ENCODE data around the gene NECTIN4. TPM values are rescaled to one million over a fixed set of nuclear protein-coding genes. Genes with fewer than 3 reads are reported as not detected.

NECTIN4 gene
- total RNA-seq, 3 donors from 2014 or later: 1.6 to 5.4 (median 4.6) TPM

DNA sequence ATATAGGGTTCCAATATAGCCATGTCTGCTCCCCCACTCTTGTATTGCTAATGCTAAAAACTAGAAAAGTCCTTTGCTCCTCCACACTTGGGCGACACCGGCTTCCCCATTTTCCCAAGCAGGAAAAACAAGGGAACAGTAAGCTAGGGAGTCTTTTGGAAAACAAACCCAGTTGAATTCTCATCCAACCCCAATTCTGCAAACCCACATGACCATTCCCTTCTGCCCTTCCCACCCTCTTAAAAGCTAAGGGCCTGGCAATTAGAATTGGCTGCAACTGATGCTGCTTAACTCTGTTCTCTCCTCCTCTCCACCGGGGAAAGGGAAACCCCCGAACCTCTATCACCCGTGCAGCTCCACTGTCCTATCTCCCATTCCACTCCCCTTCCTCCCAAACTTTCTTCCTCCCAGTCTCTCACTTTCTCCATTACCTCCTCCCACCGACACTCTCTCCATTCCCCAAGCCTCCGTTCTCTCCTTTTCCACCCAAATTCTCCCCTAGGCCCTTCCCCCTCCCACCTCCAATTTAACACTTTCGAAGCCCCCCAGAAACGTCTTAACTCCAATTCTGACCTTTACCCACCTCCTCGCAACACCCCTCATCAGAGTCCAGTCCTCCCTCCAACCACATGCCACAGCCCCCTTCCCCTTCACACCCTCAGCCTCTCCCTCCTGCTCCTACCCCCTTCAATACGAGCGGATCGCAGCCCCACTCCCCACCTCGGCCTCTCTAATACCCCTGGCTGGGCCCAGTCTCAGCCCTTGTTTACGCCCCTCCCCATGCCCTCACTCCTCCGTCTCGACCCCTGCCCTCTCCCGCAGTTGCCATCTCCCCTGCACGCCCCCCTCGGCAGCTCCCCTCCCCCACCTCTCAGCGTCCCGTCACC is 42.4 kb upstream of the NECTIN4 start:
- peak overlapping the region; percentile 49 for H3K4me3 ChIP-seq
- no peaks in the 10 kb centered on the region for H3K36me3 ChIP-seq (ENCODE audit: low read depth)
- TF ChIP-seq CTCF (IDR thresholded peaks at IDR 0.05): no peak
- peak in 1 of 3 donors; percentile 21 for DNase-seq
- no peak for ATAC-seq
- intact Hi-C loops (cut with DNase I, micrococcal nuclease): no loop called here
- no peaks in the 10 kb centered on the region for H3K9me3 ChIP-seq
- H3K4me1 ChIP-seq (ENCODE audit: low read depth): peaks cover 16% of the 10 kb centered on the region

DNA sequence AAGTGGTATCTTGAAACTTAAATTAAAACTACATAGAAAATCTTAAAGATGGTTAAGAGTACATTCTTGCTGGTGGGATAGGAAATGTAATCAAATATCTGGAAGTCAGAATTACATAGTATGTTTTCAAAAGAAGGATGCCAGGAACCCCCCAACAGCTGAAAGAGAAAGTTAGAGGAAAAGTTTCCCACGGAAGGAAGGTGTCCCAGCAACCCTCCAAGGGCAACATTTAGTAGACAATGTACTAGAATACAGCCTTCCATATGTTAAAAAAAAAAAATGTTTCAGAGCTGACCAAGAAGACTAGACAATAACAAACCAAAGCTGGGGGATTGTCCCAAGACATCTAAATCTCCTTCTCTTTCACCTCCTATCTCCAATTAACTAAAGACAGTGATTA is 40.9 kb upstream of the NECTIN4 start:
- TF ChIP-seq CTCF (IDR thresholded peaks at IDR 0.05): no peak
- intact Hi-C loops (cut with DNase I, micrococcal nuclease): no loop called here
- Histone ChIP-seq H3K4me1 (ENCODE audit: low read depth) (peaks cover 16% of the 10 kb centered on the region), H3K9me3 (no peaks in the 10 kb centered on the region), H3K4me3 (no peak overlapping the region), H3K36me3 (ENCODE audit: low read depth) (no peaks in the 10 kb centered on the region)
- DNase-seq (no peak), ATAC-seq (no peak)

DNA sequence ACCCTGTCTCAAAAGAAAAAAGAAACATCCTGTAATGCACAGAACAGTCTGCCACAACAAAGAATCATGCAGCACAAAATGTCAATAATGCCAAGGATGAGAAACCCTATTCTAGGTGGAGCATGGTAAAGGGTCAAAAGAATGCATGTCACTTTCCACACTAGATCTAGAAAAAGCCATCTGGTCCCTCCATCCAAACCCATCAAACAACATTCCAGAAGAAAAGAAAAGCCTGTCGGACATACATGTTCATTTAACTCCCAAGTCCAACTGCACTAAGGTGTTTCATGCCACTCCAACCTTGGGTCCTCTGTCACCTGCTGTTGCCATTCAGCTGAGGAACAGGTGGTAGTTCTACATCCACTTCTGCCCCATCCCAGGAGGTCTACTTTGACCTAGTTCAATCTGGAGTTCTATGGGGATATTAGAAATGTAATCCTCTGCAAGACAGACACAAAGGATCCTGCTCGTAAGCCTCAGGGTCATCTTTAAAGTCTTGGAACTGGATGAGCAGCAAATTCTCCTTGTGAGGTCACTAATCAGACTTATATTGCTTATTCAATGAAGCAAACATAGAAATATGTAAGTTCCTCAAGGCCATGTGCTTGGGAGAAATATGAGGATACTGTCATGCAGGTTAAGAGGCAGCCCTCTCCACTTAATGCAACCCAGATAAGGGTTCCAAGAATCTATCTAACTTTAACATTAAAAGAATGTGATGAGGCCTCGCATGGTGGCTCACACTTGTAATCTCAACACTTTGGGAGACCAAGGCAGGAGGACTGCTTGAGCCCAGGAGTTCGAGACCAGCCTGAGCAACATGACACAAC is 39.4 kb upstream of the NECTIN4 start:
- Histone ChIP-seq H3K4me3 (no peak overlapping the region), H3K36me3 (ENCODE audit: low read depth) (no peaks in the 10 kb centered on the region), H3K9me3 (no peaks in the 10 kb centered on the region), H3K4me1 (ENCODE audit: low read depth) (peaks cover 8% of the 10 kb centered on the region)
- ATAC-seq (no peak), DNase-seq (no peak)
- intact Hi-C loops (cut with DNase I, micrococcal nuclease): no loop called here
- no peak for TF ChIP-seq CTCF (IDR thresholded peaks at IDR 0.05)

- H3K36me3 ChIP-seq (ENCODE audit: low read depth): peaks cover 5% of the 10 kb centered on the region
- intact Hi-C loops (cut with DNase I, micrococcal nuclease): no loop called here
Measured at GRCh38 chr1:161127649-161128048, 38.3 kb upstream of the NECTIN4 start.

GRCh38 chr1:161122967-161123366 is 33.6 kb upstream of the NECTIN4 start:
- Histone ChIP-seq H3K36me3 (ENCODE audit: low read depth) (peaks cover 11% of the 10 kb centered on the region), H3K9me3 (no peaks in the 10 kb centered on the region), H3K4me1 (ENCODE audit: low read depth) (peaks cover 18% of the 10 kb centered on the region), H3K4me3 (no peak overlapping the region)
- ATAC-seq: no peak
- intact Hi-C loops (cut with DNase I, micrococcal nuclease): no loop called here
- TF ChIP-seq CTCF (IDR thresholded peaks at IDR 0.05): no peak
- DNase-seq: no peak

More at GRCh38 chr1:161127649-161128048, 38.3 kb upstream of the NECTIN4 start:
- TF ChIP-seq CTCF (IDR thresholded peaks at IDR 0.05): no peak
- H3K9me3 ChIP-seq: no peaks in the 10 kb centered on the region
- peaks cover 3% of the 10 kb centered on the region for H3K4me1 ChIP-seq (ENCODE audit: low read depth)
- no peak for DNase-seq
- no peak for ATAC-seq
- no peak overlapping the region for H3K4me3 ChIP-seq

Data from mucosa of descending colon (tissue), 3 donors.